H1 (cell line): Measurements from ENCODE around the gene PSPC1. TPM values are rescaled to one million over a fixed set of nuclear protein-coding genes. Genes with fewer than 3 reads are reported as not detected.
A peak's percentile ranks its signal among the peaks of the same experiment; 100 is the strongest.

Experiments
- CTCF ChIA-PET: fragments of 300-600 bp; sonication (Branson Sonifier 250); formaldehyde crosslinking; loops from one replicate; lab custom pipeline; 2021; ENCODE audit not compliant: partially characterized antibody; lab: Charles Lee
- POLR2A ChIA-PET: fragments of 300-600 bp; sonication (Branson Sonifier 250); formaldehyde crosslinking; loops from one replicate; lab custom pipeline; 2021; ENCODE audit warnings: inconsistent platforms; ENCODE audit not compliant: partially characterized antibody; lab: Charles Lee
- DNase-seq, 2 experiments: peaks; one replicate each; pipeline versions ENCODE4 v3.0.0 to v3.0.0-alpha.2; 2010 to 2022; ENCODE audit warnings: low spot score in 2 of 2, low read depth in 1 of 2, mixed read lengths in 1 of 2
- FAIRE-seq: peaks from 2 replicates; lab custom pipeline; 2011; peaks lifted over from hg19 to GRCh38; lab: Jason Lieb, UNC
- H2AFZ ChIP-seq: 2 replicates; pipeline ENCODE4 v1.8.1; 2012; ENCODE audit warnings: low read length, inconsistent platforms
- H2AK5ac ChIP-seq: 2 replicates; pipeline ENCODE4 v1.6.1; 2013; ENCODE audit warnings: low read depth, low read length
- H2BK120ac ChIP-seq: replicated peaks from 2 replicates; pipeline ENCODE3; 2013; ENCODE audit warnings: low read depth, low read length, inconsistent platforms
- H2BK12ac ChIP-seq: 2 replicates; pipeline ENCODE4 v1.6.1; 2013; ENCODE audit warnings: low read depth, low read length
- H2BK15ac ChIP-seq: 2 replicates; pipeline ENCODE4 v1.6.1; 2013; ENCODE audit warnings: low read length
- H2BK20ac ChIP-seq: 2 replicates; pipeline ENCODE4 v1.6.1; 2013; ENCODE audit warnings: low read length
- H2BK5ac ChIP-seq: 2 replicates; pipeline ENCODE4 v1.6.1; 2013; ENCODE audit warnings: low read depth, low read length
- H3K14ac ChIP-seq: 2 replicates; pipeline ENCODE4 v1.6.1; 2013; ENCODE audit warnings: inconsistent platforms; ENCODE audit not compliant: insufficient read length
- H3K18ac ChIP-seq: 2 replicates; pipeline ENCODE4 v1.6.1; 2013; ENCODE audit warnings: low read length; ENCODE audit errors: extremely low read depth
- H3K23ac ChIP-seq: 2 replicates; pipeline ENCODE4 v1.6.1; 2013; ENCODE audit warnings: inconsistent platforms; ENCODE audit not compliant: insufficient read length
- H3K23me2 ChIP-seq: 2 replicates; pipeline ENCODE4 v1.6.1; 2013; ENCODE audit warnings: low read depth, low read length
- H3K27ac ChIP-seq: 2 replicates; pipeline ENCODE4 v1.6.1; 2011; ENCODE audit warnings: low read depth, low read length, inconsistent platforms
- H3K27me3 ChIP-seq, 4 experiments: replicated peaks in 1 of 4; 1 replicate in 1 of 4; 2 replicates in 3 of 4; pipeline versions ENCODE4 v1.6.1 to v1.8.1; 2011 to 2013; ENCODE audit warnings: low read length in 3 of 4, mild to moderate bottlenecking in 3 of 4, inconsistent platforms in 2 of 4, mixed read lengths in 2 of 4, moderate library complexity in 1 of 4; ENCODE audit not compliant: control insufficient read depth in 3 of 4, insufficient read depth in 3 of 4; ENCODE audit errors: extremely low read depth in 1 of 4
- H3K36me3 ChIP-seq, 4 experiments: 2 replicates each; pipeline versions ENCODE4 v1.6.1 to v1.8.1; 2011 to 2013; ENCODE audit warnings: mild to moderate bottlenecking in 4 of 4, low read length in 3 of 4, moderate library complexity in 2 of 4, control low read depth in 1 of 4, inconsistent platforms in 1 of 4; ENCODE audit not compliant: insufficient read depth in 4 of 4, control insufficient read depth in 2 of 4
- H3K4ac ChIP-seq: replicated peaks from 2 replicates; pipeline ENCODE3; 2013; ENCODE audit warnings: low read length, low read depth, mixed read lengths, inconsistent platforms; ENCODE audit not compliant: insufficient read length
- H3K4me1 ChIP-seq, 4 experiments: replicated peaks in 1 of 4; 1 replicate in 1 of 4; 2 replicates in 3 of 4; pipeline versions ENCODE4 v1.6.1 to v1.8.1; 2011 to 2013; ENCODE audit warnings: low read length in 3 of 4, inconsistent platforms in 2 of 4, mixed read lengths in 1 of 4; ENCODE audit not compliant: insufficient read depth in 4 of 4, control insufficient read depth in 3 of 4
- H3K4me2 ChIP-seq, 2 experiments: 2 replicates each; pipeline versions ENCODE4 v1.6.1 to v1.8.1; 2011 to 2013; ENCODE audit warnings: low read depth in 2 of 2, low read length in 2 of 2, control low read depth in 1 of 2, inconsistent platforms in 1 of 2, mild to moderate bottlenecking in 1 of 2; ENCODE audit not compliant: insufficient read depth in 1 of 2
- H3K4me3 ChIP-seq, 4 experiments: fragments of 200-600, 300-600 bp in 1 of 4; sonication (generic), shearing (Covaris generic), sonication (Bioruptor Twin) in 1 of 4; 2 replicates each; pipeline versions ENCODE4 v1.5.1 to v1.8.1; 2011 to 2016; ENCODE audit warnings: low read length in 4 of 4, low read depth in 3 of 4, control low read depth in 2 of 4, inconsistent platforms in 2 of 4, mild to moderate bottlenecking in 2 of 4, mixed read lengths in 1 of 4, moderate library complexity in 1 of 4; ENCODE audit not compliant: insufficient read depth in 2 of 4; ENCODE audit errors: extremely low read depth in 1 of 4
- H3K56ac ChIP-seq: replicated peaks from 2 replicates; pipeline ENCODE3; 2013; ENCODE audit warnings: low read depth, mild to moderate bottlenecking, mixed read lengths, low read length, inconsistent platforms; ENCODE audit not compliant: insufficient read length
- H3K79me1 ChIP-seq: 2 replicates; pipeline ENCODE4 v1.6.1; 2013; ENCODE audit warnings: low read depth, low read length, control low read depth
- H3K79me2 ChIP-seq, 2 experiments: 2 replicates each; pipeline versions ENCODE4 v1.6.1 to v1.8.1; 2012 to 2013; ENCODE audit warnings: low read length in 2 of 2, mild to moderate bottlenecking in 2 of 2, inconsistent platforms in 1 of 2; ENCODE audit not compliant: insufficient read depth in 2 of 2, control insufficient read depth in 1 of 2
- H3K9ac ChIP-seq, 4 experiments: replicated peaks in 1 of 4; 1 replicate in 1 of 4; 2 replicates in 3 of 4; pipeline versions ENCODE4 v1.6.1 to v1.8.1; 2011 to 2013; ENCODE audit warnings: low read depth in 3 of 4, low read length in 3 of 4, control low read depth in 2 of 4, mild to moderate bottlenecking in 2 of 4, moderate library complexity in 2 of 4, inconsistent platforms in 1 of 4; ENCODE audit errors: extremely low read depth in 1 of 4
- H3K9me3 ChIP-seq, 2 experiments: 2 replicates each; pipeline versions ENCODE4 v1.6.1 to v1.8.1; 2012 to 2013; ENCODE audit warnings: mild to moderate bottlenecking in 2 of 2, moderate library complexity in 2 of 2, control low read depth in 1 of 2, inconsistent platforms in 1 of 2, low read depth in 1 of 2, low read length in 1 of 2, mixed read lengths in 1 of 2; ENCODE audit not compliant: insufficient read depth in 2 of 2
- H4K20me1 ChIP-seq, 2 experiments: replicated peaks in 1 of 2; 2 replicates each; pipeline versions ENCODE3 to v1.8.1; 2011 to 2013; ENCODE audit warnings: inconsistent platforms in 2 of 2, low read length in 2 of 2, mild to moderate bottlenecking in 1 of 2; ENCODE audit not compliant: insufficient read depth in 2 of 2, control insufficient read depth in 1 of 2
- H4K5ac ChIP-seq: 2 replicates; pipeline ENCODE4 v1.6.1; 2013; ENCODE audit warnings: low read length, low read depth, mixed read lengths, inconsistent platforms; ENCODE audit not compliant: insufficient read length
- H4K8ac ChIP-seq: 2 replicates; pipeline ENCODE4 v1.8.0; 2013; ENCODE audit warnings: mild to moderate bottlenecking, moderate library complexity, low read length, inconsistent platforms; ENCODE audit not compliant: insufficient read depth; ENCODE audit errors: extremely low read depth
- H4K91ac ChIP-seq: replicated peaks from 2 replicates; pipeline ENCODE3; 2013; ENCODE audit warnings: low read length, mixed read lengths, inconsistent platforms; ENCODE audit not compliant: insufficient read length
- CEBPB ChIP-seq: IDR thresholded peaks from 2 replicates; pipeline ENCODE4 v1.6.1; 2012; ENCODE audit warnings: low read depth, low read length
- RXRA ChIP-seq: IDR thresholded peaks from 2 replicates; pipeline ENCODE4 v1.6.1; 2011; ENCODE audit warnings: low read depth, mild to moderate bottlenecking, low read length, moderate library complexity; ENCODE audit not compliant: insufficient read depth
- WGBS, 2 experiments: shearing (Covaris generic) in 1 of 2; methylation state at CpG; one replicate each; pipeline versions ENCODE4 v1.1.6 to v1.1.7; 2013 to 2015; ENCODE audit warnings: low lambda C conversion rate in 2 of 2, mixed read lengths in 2 of 2, inconsistent platforms in 1 of 2, low coverage in 1 of 2, missing lambda C conversion rate in 1 of 2; ENCODE audit not compliant: insufficient replicate concordance in 2 of 2, insufficient coverage in 1 of 2, insufficient read length in 1 of 2; ENCODE audit errors: extremely low coverage in 1 of 2, missing lambda C conversion rate in 1 of 2; 5-methylcytosine and 5-hydroxymethylcytosine counted together
- polyA plus RNA-seq, 7 experiments: library from polyadenylated mRNA; depleted of rRNA in 3 of 7; stranded (reverse) in 5 of 7; unstranded in 2 of 7; fragments of >200 nt in 5 of 7; fragments of 200-250 nt in 2 of 7; gene quantifications; 1 replicate in 5 of 7; 2 replicates in 1 of 7; 4 replicates in 1 of 7; pipeline versions ENCODE4 v1.2.1 to v1.2.3, GENCODE V29; 2011 to 2013; ENCODE audit warnings: missing spikeins in 2 of 7, mixed read lengths in 2 of 7
- total RNA-seq: library from RNA; stranded (reverse); fragmentation: NEBNext Ultra II Directional; extraction: Animal tissue kit (Norgen Biotek cat#: 25700); gene quantifications from 2 replicates; pipeline ENCODE4 v1.2.1, GENCODE V29; 2021

The PSPC1 gene
- total and polyA plus RNA-seq, 2 of the 8 experiments (the other 6 are each of a cell fraction or from before 2014, with no cell fraction given), result 53.4 to 97.4 TPM

GRCh38 chr13:19737844-19738557 is 44.7 kb downstream of the PSPC1 start:
- Histone ChIP-seq H3K4ac (no peak overlapping the region), H3K56ac (no peak overlapping the region), H3K4me1 (peaks cover 0 to 2% (median 0%) of the 10 kb centered on the region in 4 experiments; a peak in 2 of 7 replicates), H3K14ac (no peak overlapping the region), H3K27ac (no peak overlapping the region), H3K9ac (no peak overlapping the region), H4K91ac (no peak overlapping the region), H3K18ac (no peak overlapping the region), H4K5ac (no peak overlapping the region), H3K4me2 (no peak overlapping the region), H3K27me3 (no peaks in the 10 kb centered on the region), H2BK12ac (no peak overlapping the region), H3K36me3 (peaks cover 0 to 32% (median 6%) of the 10 kb centered on the region in 4 experiments; a peak in 4 of 8 replicates), H2AK5ac (no peak overlapping the region), H2AFZ (no peak overlapping the region), H3K79me1 (0 out of 2 replicates have a peak, but pooled peaks cover 5% of the 10 kb centered on the region), H2BK15ac (no peak overlapping the region), H4K20me1 (peaks cover 2 to 9% of the 10 kb centered on the region in 2 experiments), H3K79me2 (peaks cover 0 to 81% of the 10 kb centered on the region in 2 experiments; a peak in 2 of 4 replicates), H4K8ac (no peak overlapping the region), H2BK5ac (no peak overlapping the region), H3K23ac (no peak overlapping the region), H3K4me3 (no peak overlapping the region), H2BK120ac (no peak overlapping the region), H3K23me2 (no peaks in the 10 kb centered on the region), H2BK20ac (no peak overlapping the region), H3K9me3 (no peaks in the 10 kb centered on the region)
- DNase-seq, result no peak
- CTCF ChIA-PET, result no interaction called here
- TF ChIP-seq CEBPB (peak; percentile 69; the same call in 1 of the 2 replicates), RXRA (no peak)
- POLR2A ChIA-PET, result interaction anchor here (0.6 kb wide), 1 partner anchor 35 kb away, joined by 3 read pairs; no protein-coding TSS in a partner anchor
- WGBS, 2 experiments, result 95% methylated on average over 4 of the region's 4 CpGs; no CpG with 5 or more reads in 1 of the 2 experiments
- FAIRE-seq, result no peak
